Measurements from ENCODE around the gene TTLL12.

Gene TTLL12

GRCh38 chr22:43171019-43171491 lies 15.9 kb downstream of the TTLL12 start:
- DNase-seq, result no peak

- no peak for DNase-seq
These were observed 16.8 kb downstream of the TTLL12 start for GRCh38 chr22:43170131-43170480.

GRCh38 chr22:43169310-43170130 lies 17.4 kb downstream of the TTLL12 start:
- DNase-seq, result no peak

GRCh38 chr22:43168471-43169309 lies 18.2 kb downstream of the TTLL12 start:
- no peak for DNase-seq

- no peak for DNase-seq
These were observed 19.8 kb downstream of the TTLL12 start for GRCh38 chr22:43167001-43167589.

GRCh38 chr22:43166132-43166930 lies 20.6 kb downstream of the TTLL12 start:
- no peak for DNase-seq

- DNase-seq, result no peak
These were observed 22.3 kb downstream of the TTLL12 start for GRCh38 chr22:43164636-43165035.

GRCh38 chr22:43163241-43163795 lies 23.6 kb downstream of the TTLL12 start:
- no peak for DNase-seq

- no peak for DNase-seq
These were observed 24.4 kb downstream of the TTLL12 start for GRCh38 chr22:43162412-43163150.

- no peak for DNase-seq
These were observed 26.3 kb downstream of the TTLL12 start for GRCh38 chr22:43160497-43161126.

- no peak for DNase-seq
These were observed 27.3 kb downstream of the TTLL12 start for GRCh38 chr22:43159484-43160178.

- no peak for DNase-seq
These were observed 28.0 kb downstream of the TTLL12 start for GRCh38 chr22:43158778-43159483.

GRCh38 chr22:43157874-43158546 lies 28.9 kb downstream of the TTLL12 start:
- DNase-seq, result no peak

- no peak for DNase-seq
These were observed 30.5 kb downstream of the TTLL12 start for GRCh38 chr22:43156413-43156812.

- DNase-seq, result no peak
These were observed 31.1 kb downstream of the TTLL12 start for GRCh38 chr22:43155789-43156188.

GRCh38 chr22:43154887-43155536 lies 31.9 kb downstream of the TTLL12 start:
- DNase-seq, result no peak

GRCh38 chr22:43153899-43154298 lies 33.0 kb downstream of the TTLL12 start:
- DNase-seq, result no peak

GRCh38 chr22:43152357-43153071 lies 34.4 kb downstream of the TTLL12 start:
- DNase-seq, result no peak
